ENCODE measurements around the gene AIMP1. TPM values are rescaled to one million over a fixed set of nuclear protein-coding genes. Genes with fewer than 3 reads are reported as not detected.
A peak's percentile ranks its signal among the peaks of the same experiment; 100 is the strongest.

Gene AIMP1
- polyA plus RNA-seq, 4 donors: 34.4 to 59.7 (median 37.4) TPM

DNA sequence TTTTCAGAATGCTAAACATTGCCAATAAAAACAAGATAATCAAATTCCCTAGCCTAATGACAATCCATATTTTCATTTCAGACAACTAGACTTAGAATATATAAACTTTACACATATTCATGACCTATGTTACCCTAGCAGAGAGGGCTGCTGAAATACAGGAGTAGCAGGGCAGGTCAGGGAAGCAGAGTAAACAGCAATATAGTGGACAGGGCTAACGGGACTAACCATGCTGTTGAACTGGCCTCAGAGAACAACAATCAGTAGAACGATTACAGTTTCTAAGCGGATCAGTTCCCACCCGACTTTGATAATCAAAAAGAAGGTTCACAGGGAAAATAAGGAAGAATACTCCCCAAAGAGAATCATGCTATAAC, 14.3 kb upstream of the AIMP1 start:
- no peaks in the 10 kb centered on the region for H3K27me3 ChIP-seq (ENCODE audit: control insufficient read depth in 3 of 3, insufficient read depth in 3 of 3, low read length in 3 of 3)
- FAIRE-seq: no peak
- DNase-seq: no peak

GRCh38 chr4:106303548-106304281, 12.6 kb upstream of the AIMP1 start:
- Histone ChIP-seq H3K27me3 (ENCODE audit: control insufficient read depth in 3 of 3, insufficient read depth in 3 of 3, low read length in 3 of 3) (no peaks in the 10 kb centered on the region), H3K4me1 (ENCODE audit: control insufficient read depth in 3 of 3, insufficient read depth in 2 of 3, low read depth in 1 of 3, low read length in 2 of 3) (no peaks in the 10 kb centered on the region), H3K9me3 (ENCODE audit: control insufficient read depth in 2 of 2, insufficient read depth in 1 of 2, low read depth in 1 of 2, low read length in 1 of 2) (no peaks in the 10 kb centered on the region), H3K4me3 (ENCODE audit: low read depth in 1 of 3, low read length in 3 of 3) (no peak overlapping the region), H3K27ac (ENCODE audit: low read depth in 1 of 3, low read length in 2 of 3) (no peak overlapping the region), H3K36me3 (ENCODE audit: control insufficient read depth in 3 of 3, insufficient read depth in 2 of 3, low read depth in 1 of 3, low read length in 3 of 3) (peaks cover 0 to 4% (median 3%) of the 10 kb centered on the region in 3 donors)
- 86 to 94% (median 91%) methylated on average over 3 of the region's 3 CpGs for WGBS, 3 donors
- DNase-seq: no peak
- no peak for FAIRE-seq

More for the DNA sequence above, 14.3 kb upstream of the AIMP1 start:
- WGBS, 3 donors: 87 to 91% (median 87%) methylated on average over 4 of the region's 4 CpGs
- H3K4me3 ChIP-seq (ENCODE audit: low read depth in 1 of 3, low read length in 3 of 3): no peak overlapping the region
- H3K27ac ChIP-seq (ENCODE audit: low read depth in 1 of 3, low read length in 2 of 3): no peak overlapping the region
- H3K36me3 ChIP-seq (ENCODE audit: control insufficient read depth in 3 of 3, insufficient read depth in 2 of 3, low read depth in 1 of 3, low read length in 3 of 3): peaks cover 0 to 4% (median 0%) of the 10 kb centered on the region in 3 donors
- H3K9me3 ChIP-seq (ENCODE audit: control insufficient read depth in 2 of 2, insufficient read depth in 1 of 2, low read depth in 1 of 2, low read length in 1 of 2): no peaks in the 10 kb centered on the region
- no peaks in the 10 kb centered on the region for H3K4me1 ChIP-seq (ENCODE audit: control insufficient read depth in 3 of 3, insufficient read depth in 2 of 3, low read depth in 1 of 3, low read length in 2 of 3)

DNA sequence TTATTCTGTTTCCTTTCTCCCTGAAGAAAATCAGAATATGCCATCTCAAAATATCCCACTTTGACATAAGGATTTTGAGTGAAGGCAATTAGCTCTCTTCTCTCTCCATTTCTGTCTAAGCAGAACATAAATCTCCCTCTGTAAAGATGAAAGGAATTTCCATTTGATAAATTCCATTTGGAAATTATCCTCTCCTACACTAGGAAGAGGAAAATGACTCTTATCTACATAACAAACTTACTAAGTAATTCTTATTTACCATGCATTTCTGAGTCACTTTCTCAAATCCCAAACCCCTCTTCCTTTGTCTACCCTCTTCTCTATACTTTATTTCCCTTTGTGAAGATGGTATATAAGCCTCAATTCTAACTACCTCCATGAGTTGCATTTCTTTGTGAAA, 11.7 kb upstream of the AIMP1 start:
- H3K4me1 ChIP-seq (ENCODE audit: control insufficient read depth in 3 of 3, insufficient read depth in 2 of 3, low read depth in 1 of 3, low read length in 2 of 3): no peaks in the 10 kb centered on the region
- H3K4me3 ChIP-seq (ENCODE audit: low read depth in 1 of 3, low read length in 3 of 3): no peak overlapping the region
- no peak overlapping the region for H3K27ac ChIP-seq (ENCODE audit: low read depth in 1 of 3, low read length in 2 of 3)
- H3K9me3 ChIP-seq (ENCODE audit: control insufficient read depth in 2 of 2, insufficient read depth in 1 of 2, low read depth in 1 of 2, low read length in 1 of 2): no peaks in the 10 kb centered on the region
- H3K27me3 ChIP-seq (ENCODE audit: control insufficient read depth in 3 of 3, insufficient read depth in 3 of 3, low read length in 3 of 3): no peaks in the 10 kb centered on the region
- no peak for FAIRE-seq
- H3K36me3 ChIP-seq (ENCODE audit: control insufficient read depth in 3 of 3, insufficient read depth in 2 of 3, low read depth in 1 of 3, low read length in 3 of 3): peaks cover 0 to 6% (median 3%) of the 10 kb centered on the region in 3 donors
- DNase-seq: no peak

GRCh38 chr4:106305435-106306055, 10.8 kb upstream of the AIMP1 start:
- Histone ChIP-seq H3K4me3 (ENCODE audit: low read depth in 1 of 3, low read length in 3 of 3) (no peak overlapping the region), H3K9me3 (ENCODE audit: control insufficient read depth in 2 of 2, insufficient read depth in 1 of 2, low read depth in 1 of 2, low read length in 1 of 2) (no peaks in the 10 kb centered on the region), H3K27me3 (ENCODE audit: control insufficient read depth in 3 of 3, insufficient read depth in 3 of 3, low read length in 3 of 3) (no peaks in the 10 kb centered on the region), H3K36me3 (ENCODE audit: control insufficient read depth in 3 of 3, insufficient read depth in 2 of 3, low read depth in 1 of 3, low read length in 3 of 3) (peaks cover 0 to 3% (median 2%) of the 10 kb centered on the region in 3 donors), H3K27ac (ENCODE audit: low read depth in 1 of 3, low read length in 2 of 3) (no peak overlapping the region), H3K4me1 (ENCODE audit: control insufficient read depth in 3 of 3, insufficient read depth in 2 of 3, low read depth in 1 of 3, low read length in 2 of 3) (no peaks in the 10 kb centered on the region)
- no peak for DNase-seq
- no peak for FAIRE-seq
- WGBS, 3 donors: 91 to 96% (median 95%) methylated on average over 4 of the region's 4 CpGs

- no peak for DNase-seq
- FAIRE-seq: no peak
- no peaks in the 10 kb centered on the region for H3K4me1 ChIP-seq (ENCODE audit: control insufficient read depth in 3 of 3, insufficient read depth in 2 of 3, low read depth in 1 of 3, low read length in 2 of 3)
- no peaks in the 10 kb centered on the region for H3K27me3 ChIP-seq (ENCODE audit: control insufficient read depth in 3 of 3, insufficient read depth in 3 of 3, low read length in 3 of 3)
- H3K4me3 ChIP-seq (ENCODE audit: low read depth in 1 of 3, low read length in 3 of 3): no peak overlapping the region
- peaks cover 0 to 3% (median 2%) of the 10 kb centered on the region in 3 donors for H3K36me3 ChIP-seq (ENCODE audit: control insufficient read depth in 3 of 3, insufficient read depth in 2 of 3, low read depth in 1 of 3, low read length in 3 of 3)
- no peak overlapping the region for H3K27ac ChIP-seq (ENCODE audit: low read depth in 1 of 3, low read length in 2 of 3)
- no peaks in the 10 kb centered on the region for H3K9me3 ChIP-seq (ENCODE audit: control insufficient read depth in 2 of 2, insufficient read depth in 1 of 2, low read depth in 1 of 2, low read length in 1 of 2)
Observed at GRCh38 chr4:106306561-106306960, 9.8 kb upstream of the AIMP1 start.

DNA sequence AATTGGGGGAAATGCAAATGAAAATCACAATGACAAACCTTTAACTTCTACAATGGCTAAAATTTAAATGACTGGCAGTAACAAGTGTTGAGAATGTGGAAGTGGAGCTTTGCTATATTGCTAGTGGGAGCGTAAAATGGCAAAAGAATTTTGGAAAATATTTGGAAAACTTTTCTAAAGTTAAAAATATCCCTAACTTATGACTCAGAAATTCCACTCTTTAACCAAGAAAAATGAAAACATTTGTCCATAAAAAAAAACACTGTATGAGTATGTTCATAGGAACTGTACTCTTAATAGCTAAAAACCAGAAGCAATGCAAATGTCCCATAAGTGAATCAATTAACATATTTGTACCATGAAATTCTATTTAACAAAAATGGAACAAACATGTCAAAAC, 4.0 kb upstream of the AIMP1 start:
- FAIRE-seq (no peak), DNase-seq (no peak)
- WGBS, 3 donors: 85 to 100% (median 88%) methylated on average over 1 of the region's 1 CpG
- Histone ChIP-seq H3K27ac (ENCODE audit: low read depth in 1 of 3, low read length in 2 of 3) (no peak overlapping the region), H3K9me3 (ENCODE audit: control insufficient read depth in 2 of 2, insufficient read depth in 1 of 2, low read depth in 1 of 2, low read length in 1 of 2) (no peaks in the 10 kb centered on the region), H3K36me3 (ENCODE audit: control insufficient read depth in 3 of 3, insufficient read depth in 2 of 3, low read depth in 1 of 3, low read length in 3 of 3) (peaks cover 0 to 3% (median 2%) of the 10 kb centered on the region in 3 donors), H3K27me3 (ENCODE audit: control insufficient read depth in 3 of 3, insufficient read depth in 3 of 3, low read length in 3 of 3) (no peaks in the 10 kb centered on the region), H3K4me1 (ENCODE audit: control insufficient read depth in 3 of 3, insufficient read depth in 2 of 3, low read depth in 1 of 3, low read length in 2 of 3) (peaks cover 0 to 6% (median 4%) of the 10 kb centered on the region in 3 donors), H3K4me3 (ENCODE audit: low read depth in 1 of 3, low read length in 3 of 3) (no peak overlapping the region)

GRCh38 chr4:106312997-106313522, 3.3 kb upstream of the AIMP1 start:
- Histone ChIP-seq H3K36me3 (ENCODE audit: control insufficient read depth in 3 of 3, insufficient read depth in 2 of 3, low read depth in 1 of 3, low read length in 3 of 3) (peaks cover 0 to 3% (median 2%) of the 10 kb centered on the region in 3 donors), H3K9me3 (ENCODE audit: control insufficient read depth in 2 of 2, insufficient read depth in 1 of 2, low read depth in 1 of 2, low read length in 1 of 2) (no peaks in the 10 kb centered on the region), H3K4me1 (ENCODE audit: control insufficient read depth in 3 of 3, insufficient read depth in 2 of 3, low read depth in 1 of 3, low read length in 2 of 3) (peaks cover 0 to 11% (median 9%) of the 10 kb centered on the region in 3 donors), H3K4me3 (ENCODE audit: low read depth in 1 of 3, low read length in 3 of 3) (no peak overlapping the region), H3K27ac (ENCODE audit: low read depth in 1 of 3, low read length in 2 of 3) (no peak overlapping the region), H3K27me3 (ENCODE audit: control insufficient read depth in 3 of 3, insufficient read depth in 3 of 3, low read length in 3 of 3) (no peaks in the 10 kb centered on the region)
- FAIRE-seq (no peak), DNase-seq (no peak)
- 81 to 91% (median 83%) methylated on average over 3 of the region's 3 CpGs for WGBS, 3 donors

- Histone ChIP-seq H3K27me3 (ENCODE audit: control insufficient read depth in 3 of 3, insufficient read depth in 3 of 3, low read length in 3 of 3) (no peaks in the 10 kb centered on the region), H3K9me3 (ENCODE audit: control insufficient read depth in 2 of 2, insufficient read depth in 1 of 2, low read depth in 1 of 2, low read length in 1 of 2) (no peaks in the 10 kb centered on the region), H3K4me1 (ENCODE audit: control insufficient read depth in 3 of 3, insufficient read depth in 2 of 3, low read depth in 1 of 3, low read length in 2 of 3) (peaks cover 0 to 12% (median 9%) of the 10 kb centered on the region in 3 donors), H3K4me3 (ENCODE audit: low read depth in 1 of 3, low read length in 3 of 3) (peak overlapping the region in 2 of 3 donors; percentile 81 to 87), H3K27ac (ENCODE audit: low read depth in 1 of 3, low read length in 2 of 3) (peak overlapping the region in 1 of 3 donors; percentile 92), H3K36me3 (ENCODE audit: control insufficient read depth in 3 of 3, insufficient read depth in 2 of 3, low read depth in 1 of 3, low read length in 3 of 3) (no peaks in the 10 kb centered on the region)
- DNase-seq: peak in 1 of 2 donors; percentile 5
- WGBS, 3 donors: 8 to 30% (median 17%) methylated on average over 6 of the region's 6 CpGs
- no peak for FAIRE-seq
Observed at GRCh38 chr4:106314960-106315359, 1.4 kb upstream of the AIMP1 start.

All from small intestine (tissue), 7 donors.